Measurements from ENCODE around the gene SSMEM1. TPM values are rescaled to one million over a fixed set of nuclear protein-coding genes. Genes with fewer than 3 reads are reported as not detected.

SSMEM1 gene
- total and polyA plus RNA-seq, 10 donors = not detected

DNA sequence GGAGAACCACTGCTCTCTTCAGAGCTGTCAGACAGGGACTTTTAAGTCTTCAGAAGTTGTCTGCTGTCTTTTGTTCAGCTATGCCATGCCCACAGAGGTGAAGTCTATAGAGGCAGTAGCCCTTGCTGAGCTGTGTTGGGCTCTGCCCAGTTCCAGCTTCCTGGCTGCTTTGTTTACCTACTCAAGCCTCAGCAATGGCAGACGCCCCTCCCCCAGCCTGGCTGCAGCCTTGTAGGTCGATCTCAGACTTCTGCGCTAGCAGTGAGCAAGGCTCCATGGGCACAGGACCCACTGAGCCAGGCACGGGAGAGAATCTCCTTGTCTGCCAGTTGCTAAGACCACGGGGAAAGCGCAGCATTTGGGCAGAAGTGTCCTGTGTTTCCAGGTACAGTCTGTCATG lies 46.9 kb downstream of the SSMEM1 start:
- intact Hi-C loops (cut with DNase I; ENCODE audit: low total_unique reads) = no loop called here
- no peak for DNase-seq
- 75 to 94% (median 89%) methylated on average over 5 to 6 of the region's 6 CpGs for whole genome bisulfite sequencing, 5 donors

DNA sequence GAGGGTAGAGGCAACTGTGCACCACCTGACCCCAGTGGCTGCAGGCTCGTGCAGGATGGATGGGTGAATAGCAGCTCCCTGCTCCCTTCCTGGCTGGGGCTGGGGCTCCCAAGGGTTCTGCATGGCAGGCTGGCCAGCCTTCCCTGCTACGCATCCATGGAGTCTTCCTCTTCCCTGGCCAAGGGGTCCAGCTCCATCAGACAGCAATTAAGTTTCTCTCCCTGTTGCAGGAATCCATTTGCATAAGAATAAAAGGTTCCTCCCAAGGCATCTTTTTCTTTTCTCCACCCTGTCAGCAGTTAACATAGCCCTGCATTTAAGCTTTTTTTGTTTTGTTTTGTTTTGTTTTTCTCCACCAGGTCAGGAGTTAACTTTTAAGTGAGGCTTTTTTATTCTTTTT lies 49.0 kb downstream of the SSMEM1 start:
- intact Hi-C loops (cut with DNase I; ENCODE audit: low total_unique reads) = no loop called here
- 71 to 90% (median 87%) methylated on average over 2 of the region's 2 CpGs for WGBS, 5 donors
- TF ChIP-seq, protein P1, sequence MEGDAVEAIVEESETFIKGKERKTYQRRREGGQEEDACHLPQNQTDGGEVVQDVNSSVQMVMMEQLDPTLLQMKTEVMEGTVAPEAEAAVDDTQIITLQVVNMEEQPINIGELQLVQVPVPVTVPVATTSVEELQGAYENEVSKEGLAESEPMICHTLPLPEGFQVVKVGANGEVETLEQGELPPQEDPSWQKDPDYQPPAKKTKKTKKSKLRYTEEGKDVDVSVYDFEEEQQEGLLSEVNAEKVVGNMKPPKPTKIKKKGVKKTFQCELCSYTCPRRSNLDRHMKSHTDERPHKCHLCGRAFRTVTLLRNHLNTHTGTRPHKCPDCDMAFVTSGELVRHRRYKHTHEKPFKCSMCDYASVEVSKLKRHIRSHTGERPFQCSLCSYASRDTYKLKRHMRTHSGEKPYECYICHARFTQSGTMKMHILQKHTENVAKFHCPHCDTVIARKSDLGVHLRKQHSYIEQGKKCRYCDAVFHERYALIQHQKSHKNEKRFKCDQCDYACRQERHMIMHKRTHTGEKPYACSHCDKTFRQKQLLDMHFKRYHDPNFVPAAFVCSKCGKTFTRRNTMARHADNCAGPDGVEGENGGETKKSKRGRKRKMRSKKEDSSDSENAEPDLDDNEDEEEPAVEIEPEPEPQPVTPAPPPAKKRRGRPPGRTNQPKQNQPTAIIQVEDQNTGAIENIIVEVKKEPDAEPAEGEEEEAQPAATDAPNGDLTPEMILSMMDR (IDR thresholded peaks at IDR 0.05 in 8 of 11, conservative IDR thresholded peaks at IDR 0.05 in 3 of 11) = no peak
- TF ChIP-seq POLR2AphosphoS5 (IDR thresholded peaks at IDR 0.05) (no peak), POLR2A (IDR thresholded peaks at IDR 0.05) (no peak)
- Histone ChIP-seq H3K4me1 (no peaks in the 10 kb centered on the region), H3K9me3 (peaks cover 0 to 85% (median 49%) of the 10 kb centered on the region in 8 donors), H3K27ac (no peak overlapping the region), H3K36me3 (no peaks in the 10 kb centered on the region), H3K4me3 (no peak overlapping the region), H3K27me3 (replicated peaks in 1 of 7) (no peaks in the 10 kb centered on the region)
- DNase-seq = no peak

More for the DNA sequence above, 46.9 kb downstream of the SSMEM1 start:
- TF ChIP-seq POLR2A (IDR thresholded peaks at IDR 0.05) (no peak), POLR2AphosphoS5 (IDR thresholded peaks at IDR 0.05) (no peak)
- TF ChIP-seq, protein P1 (IDR thresholded peaks at IDR 0.05 in 8 of 11, conservative IDR thresholded peaks at IDR 0.05 in 3 of 11) = no peak
- Histone ChIP-seq H3K9me3 (peaks cover 0 to 63% (median 34%) of the 10 kb centered on the region in 8 donors), H3K4me1 (no peaks in the 10 kb centered on the region), H3K27me3 (replicated peaks in 1 of 7) (no peaks in the 10 kb centered on the region), H3K36me3 (no peaks in the 10 kb centered on the region), H3K27ac (no peak overlapping the region), H3K4me3 (no peak overlapping the region)

DNA sequence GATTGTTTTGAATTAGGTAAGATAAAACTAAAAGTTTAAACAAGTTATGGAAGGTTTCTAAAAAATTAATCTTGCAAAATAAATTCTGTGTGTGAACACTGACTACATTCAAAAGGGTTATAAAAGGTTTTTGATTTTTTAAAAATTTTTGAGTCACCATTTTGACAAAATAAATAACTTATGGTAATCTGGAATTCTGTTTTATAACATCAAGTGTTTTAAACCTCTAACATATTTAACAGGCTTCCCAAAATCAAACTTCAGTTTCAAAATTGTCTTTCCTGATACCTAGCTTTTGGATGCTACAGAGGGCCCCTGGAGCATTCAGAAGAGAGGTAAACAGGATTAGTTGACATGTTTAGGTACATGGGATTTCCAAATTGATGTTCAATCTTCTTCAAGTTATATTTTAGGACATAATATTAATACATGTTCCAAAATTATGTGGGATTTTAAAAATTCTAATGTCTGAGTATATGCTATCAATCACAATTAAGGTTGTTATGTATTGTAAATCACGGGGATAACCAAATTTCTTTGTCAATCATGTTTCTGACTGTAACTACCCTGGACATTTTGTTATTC lies 50.9 kb downstream of the SSMEM1 start:
- H3K36me3 ChIP-seq = no peaks in the 10 kb centered on the region
- H3K4me3 ChIP-seq = no peak overlapping the region
- H3K9me3 ChIP-seq = peaks cover 0 to 83% (median 46%) of the 10 kb centered on the region in 8 donors
- intact Hi-C loops (cut with DNase I; ENCODE audit: low total_unique reads) = no loop called here
- no peaks in the 10 kb centered on the region for H3K27me3 ChIP-seq (replicated peaks in 1 of 7)
- DNase-seq = no peak
- no peaks in the 10 kb centered on the region for H3K4me1 ChIP-seq
- H3K27ac ChIP-seq = no peak overlapping the region
- TF ChIP-seq, protein P1 (IDR thresholded peaks at IDR 0.05 in 8 of 11, conservative IDR thresholded peaks at IDR 0.05 in 3 of 11) = no peak
- no peak for TF ChIP-seq POLR2A (IDR thresholded peaks at IDR 0.05)
- no peak for TF ChIP-seq POLR2AphosphoS5 (IDR thresholded peaks at IDR 0.05)
- WGBS, 5 donors = 67 to 87% (median 69%) methylated on average over 1 of the region's 1 CpG

DNA sequence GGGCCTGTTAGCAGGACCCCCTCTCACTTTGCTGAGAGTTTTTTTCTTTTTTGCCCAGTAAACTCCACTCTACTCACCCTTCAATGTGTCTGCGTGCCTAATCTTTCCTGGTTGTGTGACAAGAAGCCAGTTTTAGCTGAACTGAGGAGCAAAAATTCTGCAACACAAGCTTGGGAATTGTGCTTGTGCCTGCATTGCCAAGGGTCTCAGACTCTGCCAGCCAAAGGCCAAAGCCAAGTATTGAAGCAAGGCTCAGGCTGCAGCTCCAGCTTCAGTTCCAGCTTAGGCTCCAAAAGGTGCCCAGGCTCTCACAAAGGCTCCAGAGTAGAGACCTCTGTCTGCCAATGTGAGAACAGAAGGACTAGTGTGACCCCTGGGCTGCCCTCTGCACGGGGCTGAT lies 54.8 kb downstream of the SSMEM1 start:
- 65 to 78% (median 68%) methylated on average over 2 of the region's 2 CpGs for WGBS, 5 donors
- Histone ChIP-seq H3K27me3 (replicated peaks in 1 of 7) (no peaks in the 10 kb centered on the region), H3K36me3 (no peaks in the 10 kb centered on the region), H3K27ac (no peak overlapping the region), H3K4me3 (no peak overlapping the region), H3K4me1 (no peaks in the 10 kb centered on the region), H3K9me3 (peaks cover 0 to 45% (median 35%) of the 10 kb centered on the region in 8 donors)
- no peak for DNase-seq
- intact Hi-C loops (cut with DNase I; ENCODE audit: low total_unique reads) = no loop called here
- TF ChIP-seq, protein P1 (IDR thresholded peaks at IDR 0.05 in 8 of 11, conservative IDR thresholded peaks at IDR 0.05 in 3 of 11) = no peak
- TF ChIP-seq POLR2AphosphoS5 (IDR thresholded peaks at IDR 0.05) = no peak
- no peak for TF ChIP-seq POLR2A (IDR thresholded peaks at IDR 0.05)

Data from spleen (tissue), 11 donors.